GM20431 (cell line): ENCODE results near the gene NSG2.
"Not testable (repeated sequence)": the region's sequence is repeated elsewhere in the genome, so short reads cannot be mapped to it uniquely, and the experiment has no call there.

Source experiments
- in situ Hi-C: fragments of 300-500 bp; cut with MseI, MboI; formaldehyde crosslinking; loops from one replicate; pipeline ENCODE4 v1.15.0; 2020; ENCODE audit warnings: low sequenced_read_pairs; ENCODE audit not compliant: unreplicated experiment

NSG2 gene

GRCh38 chr5:174097486-174098185 is 52.1 kb downstream of the NSG2 start:
- in situ Hi-C loops = no loop called here

GRCh38 chr5:174098694-174099093 is 53.2 kb downstream of the NSG2 start:
- in situ Hi-C loops = no loop called here

- in situ Hi-C loops = no loop called here
These were observed 55.0 kb downstream of the NSG2 start for GRCh38 chr5:174100490-174100889.

GRCh38 chr5:174101195-174101730 is 55.8 kb downstream of the NSG2 start:
- in situ Hi-C loops = no loop called here

GRCh38 chr5:174102574-174102973 is 57.1 kb downstream of the NSG2 start:
- in situ Hi-C loops = not testable (repeated sequence)

- in situ Hi-C loops = no loop called here
These were observed 61.6 kb downstream of the NSG2 start for GRCh38 chr5:174106997-174107655.

- in situ Hi-C loops = no loop called here
These were observed 63.2 kb downstream of the NSG2 start for GRCh38 chr5:174108745-174109144.

- in situ Hi-C loops = no loop called here
These were observed 64.3 kb downstream of the NSG2 start for GRCh38 chr5:174109698-174110260.

- in situ Hi-C loops = no loop called here
These were observed 64.8 kb downstream of the NSG2 start for GRCh38 chr5:174110310-174110709.

- in situ Hi-C loops = no loop called here
These were observed 65.9 kb downstream of the NSG2 start for GRCh38 chr5:174111287-174111973.

- in situ Hi-C loops = no loop called here
These were observed 69.7 kb downstream of the NSG2 start for GRCh38 chr5:174115226-174115625.

- in situ Hi-C loops = no loop called here
These were observed 73.4 kb downstream of the NSG2 start for GRCh38 chr5:174118823-174119467.

- in situ Hi-C loops = no loop called here
These were observed 74.0 kb downstream of the NSG2 start for GRCh38 chr5:174119468-174119881.

GRCh38 chr5:174120401-174121005 is 75.0 kb downstream of the NSG2 start:
- in situ Hi-C loops = no loop called here

GRCh38 chr5:174134545-174134944 is 89.0 kb downstream of the NSG2 start:
- in situ Hi-C loops = no loop called here

- in situ Hi-C loops = no loop called here
These were observed 94.1 kb downstream of the NSG2 start for GRCh38 chr5:174139623-174140022.

GRCh38 chr5:174140452-174141020 is 95.0 kb downstream of the NSG2 start:
- in situ Hi-C loops = no loop called here

GRCh38 chr5:174141398-174141797 is 95.9 kb downstream of the NSG2 start:
- in situ Hi-C loops = no loop called here

GRCh38 chr5:174145091-174145490 is 99.6 kb downstream of the NSG2 start:
- in situ Hi-C loops = no loop called here
